Thyroid gland (tissue), 4 donors: ENCODE data around the gene RGCC.

Experiments
- CTCF ChIP-seq, 6 experiments: fragments of 200-600 bp in 3 of 6; fragments of 450-650 bp in 3 of 6; sonication (generic) in 3 of 6; IDR thresholded peaks; one replicate each; pipeline ENCODE4 v1.5.1; 2016 to 2019; ENCODE audit warnings: antibody characterized with exemption in 6 of 6, mild to moderate bottlenecking in 2 of 6, inconsistent platforms in 1 of 6, moderate library complexity in 1 of 6
- POLR2A ChIP-seq, 2 donors: fragments of 450-650 bp; IDR thresholded peaks; one replicate each; pipeline ENCODE4 v1.6.1; 2017; ENCODE audit warnings: antibody characterized with exemption in 2 of 2, mild to moderate bottlenecking in 2 of 2, moderate library complexity in 1 of 2

GRCh38 chr13:41470196-41470595 is 12.8 kb downstream of the RGCC start:
- TF ChIP-seq POLR2A (IDR thresholded peaks at IDR 0.05) = no peak
- TF ChIP-seq CTCF (IDR thresholded peaks at IDR 0.05) = no peak
